C1 segment of cervical spinal cord (tissue), 14 donors: ENCODE measurements around the gene NAMPT.
"Not testable (repeated sequence)": the region's sequence is repeated elsewhere in the genome, so short reads cannot be mapped to it uniquely, and the experiment has no call there.

Source experiments
- DNase-seq, 14 donors: peaks; one replicate each; lab custom pipeline; 2025; lab: John Stamatoyannopoulos, UW

NAMPT gene

DNA sequence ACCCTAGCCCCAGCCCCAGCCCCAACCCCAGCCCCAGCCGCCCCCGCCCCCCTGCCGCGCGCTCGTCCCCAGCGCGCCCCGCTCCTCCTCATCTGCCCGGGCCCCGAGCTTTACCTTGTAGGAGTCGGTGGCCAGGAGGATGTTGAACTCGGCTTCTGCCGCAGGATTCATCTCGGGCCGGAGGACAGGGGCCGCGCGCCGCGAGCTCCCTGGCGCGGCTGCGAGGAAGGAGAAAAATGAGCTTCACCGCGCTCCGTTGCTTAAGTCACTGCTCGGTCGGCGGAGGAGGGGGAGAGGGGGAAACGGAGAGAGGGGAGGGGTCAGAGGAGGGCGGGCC, at the start of gene NAMPT:
Gene NAMPT, minus strand, starts transcription at position 270 of the 337 bp plus-strand sequence. Its CDS starts 99 bp downstream, at position 171.
- DNase-seq: no peak

DNA sequence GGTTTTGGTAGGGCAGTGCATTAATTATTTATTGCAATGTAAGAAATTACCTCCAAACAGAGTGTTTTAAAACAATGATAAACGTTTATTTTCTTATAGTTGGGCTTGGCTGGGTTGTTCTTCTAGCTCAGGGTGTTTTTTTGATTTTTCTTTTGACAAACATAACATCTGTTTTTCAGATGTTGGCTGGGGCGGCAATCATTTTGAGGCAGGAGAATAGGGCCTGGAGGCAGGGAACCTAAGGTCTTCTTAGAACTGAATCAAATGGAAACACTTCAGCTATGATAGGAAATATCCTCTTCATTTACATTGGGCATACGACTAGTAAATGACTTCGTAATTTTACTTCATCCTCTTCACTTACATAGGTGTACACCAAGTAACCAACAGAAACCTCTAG, 47.4 kb upstream of the NAMPT start:
- DNase-seq: no peak

DNA sequence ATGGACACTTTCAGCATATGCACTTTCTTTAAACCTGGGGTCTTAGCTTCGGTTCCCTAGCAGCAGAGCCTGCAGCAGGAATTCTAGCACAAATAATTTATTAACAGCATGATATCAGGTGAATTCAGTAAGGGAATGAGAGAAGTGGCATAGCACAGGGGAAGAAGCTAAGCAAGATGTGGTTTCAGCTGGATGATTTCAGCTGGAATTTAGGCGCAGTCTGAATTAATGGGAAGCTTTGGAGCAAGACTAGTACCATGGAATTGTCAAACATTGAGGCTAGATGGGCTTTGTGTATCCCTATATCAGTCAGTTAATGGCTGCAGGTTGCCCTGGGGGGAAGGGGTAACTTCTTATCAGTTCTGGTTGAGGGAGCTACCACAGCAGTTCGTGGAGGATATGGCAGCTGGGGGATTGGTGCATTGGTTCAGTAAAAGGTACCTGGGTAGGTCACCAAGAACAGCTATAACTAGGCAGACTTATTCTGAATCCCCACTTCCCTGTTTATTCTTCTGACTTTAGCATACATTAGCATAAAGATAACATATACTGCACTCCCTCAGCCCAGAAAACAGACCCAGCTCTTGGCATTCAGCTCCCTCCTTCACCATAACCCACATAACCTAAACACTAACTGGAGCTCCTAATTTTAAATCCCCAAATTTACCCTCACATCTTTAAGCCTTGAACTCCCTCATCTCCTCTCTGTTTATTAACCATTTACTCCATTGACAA, 46.8 kb upstream of the NAMPT start:
- no peak for DNase-seq

DNA sequence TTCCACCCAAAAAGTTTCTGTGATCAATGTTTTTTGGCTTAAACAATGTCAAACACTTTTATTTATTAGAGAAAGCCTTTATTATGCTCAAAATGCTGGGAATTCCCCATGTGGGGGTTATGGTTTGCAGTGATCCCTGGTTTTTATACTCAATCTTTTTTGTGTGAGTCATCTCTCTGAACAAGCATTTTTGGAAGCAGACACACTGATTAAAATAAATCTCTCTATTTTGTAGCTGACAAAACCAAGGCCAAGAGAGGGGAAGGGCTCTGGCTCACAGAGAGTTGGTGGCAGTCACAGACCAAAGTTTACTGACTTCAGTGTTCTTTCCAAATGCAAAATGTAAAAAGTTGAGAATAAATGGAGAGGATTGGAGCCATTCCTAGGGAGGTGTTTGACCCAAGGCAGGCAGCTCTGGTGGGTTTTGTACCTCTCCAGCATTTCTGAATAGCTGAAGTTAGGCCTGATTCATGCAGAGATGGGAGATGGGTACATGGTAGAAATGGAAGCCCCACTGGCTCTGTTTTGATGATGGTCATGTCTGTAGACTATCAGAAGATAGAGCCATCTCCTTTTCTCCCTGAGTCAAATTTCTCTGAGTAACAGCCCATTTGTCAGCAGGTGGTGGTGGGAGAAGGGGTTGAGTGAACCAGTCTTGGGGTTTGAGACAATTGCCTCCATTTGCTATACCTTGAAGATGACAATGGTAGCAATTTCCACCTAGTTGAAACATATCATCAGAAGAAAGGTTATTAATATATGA, 45.4 kb upstream of the NAMPT start:
- peak in 2 of 14 donors; percentile 8 to 11 for DNase-seq

DNA sequence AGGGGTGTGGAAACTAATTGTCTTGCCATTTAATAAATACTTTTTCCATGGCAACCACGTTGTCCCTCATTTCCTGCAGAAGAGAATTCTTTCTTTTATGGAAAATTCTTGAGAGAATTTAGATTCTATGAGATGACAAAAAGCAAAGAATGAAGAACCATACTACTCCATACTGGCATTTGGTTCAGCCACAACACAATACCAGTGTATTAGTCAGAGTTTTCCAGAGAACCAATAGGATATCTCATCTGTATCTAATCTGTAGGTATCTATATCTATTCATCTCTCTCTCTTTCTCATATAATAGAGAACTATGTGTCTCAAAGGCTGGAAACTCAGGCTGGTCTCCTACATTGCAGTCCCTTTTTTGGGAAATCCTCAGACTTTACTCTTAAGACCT, 44.6 kb upstream of the NAMPT start:
- DNase-seq: no peak

DNA sequence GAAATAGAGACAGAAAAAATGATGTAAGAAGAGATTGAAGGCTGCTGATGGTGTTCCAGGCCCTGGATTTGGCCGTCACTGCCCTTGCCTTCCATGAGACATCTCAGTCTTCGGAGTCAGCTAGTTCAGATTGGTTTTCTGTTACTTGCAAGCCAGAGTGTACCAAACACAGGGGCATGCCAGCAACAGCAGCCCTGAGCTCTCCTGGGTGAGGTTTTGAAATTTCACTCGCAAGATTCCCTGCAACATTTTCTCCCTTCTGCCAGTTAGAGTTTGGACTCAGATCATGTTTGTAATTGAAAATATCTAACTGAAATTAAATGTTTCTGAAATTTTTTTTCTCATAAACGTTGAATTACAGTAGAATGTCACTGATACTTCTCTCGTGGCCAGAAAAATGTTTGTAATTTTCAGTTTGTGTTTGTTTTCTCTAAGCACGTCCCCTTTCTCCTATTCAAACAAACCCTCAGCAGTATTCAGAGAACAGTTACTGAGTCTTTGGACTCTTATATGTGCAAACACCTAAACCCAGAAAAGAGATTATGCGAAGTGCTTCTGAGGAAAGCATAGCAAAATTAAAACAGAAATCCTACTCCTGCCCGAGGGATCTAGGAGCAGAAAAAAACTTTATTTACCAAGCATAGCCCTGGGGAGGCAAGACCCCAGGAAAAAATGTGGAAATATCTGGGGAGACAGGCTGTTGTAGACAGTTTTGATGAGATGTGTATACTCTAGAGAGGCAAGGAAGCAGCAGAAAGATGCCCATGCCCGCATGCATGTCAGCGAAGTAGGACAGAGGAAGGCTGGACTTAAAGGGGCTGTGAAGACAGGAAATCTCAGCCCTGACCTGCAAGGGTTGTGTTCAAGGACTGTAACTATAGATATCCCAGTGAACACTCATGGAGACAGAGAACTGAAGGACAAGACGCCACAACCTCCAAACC, 43.0 kb upstream of the NAMPT start:
- no peak for DNase-seq

DNA sequence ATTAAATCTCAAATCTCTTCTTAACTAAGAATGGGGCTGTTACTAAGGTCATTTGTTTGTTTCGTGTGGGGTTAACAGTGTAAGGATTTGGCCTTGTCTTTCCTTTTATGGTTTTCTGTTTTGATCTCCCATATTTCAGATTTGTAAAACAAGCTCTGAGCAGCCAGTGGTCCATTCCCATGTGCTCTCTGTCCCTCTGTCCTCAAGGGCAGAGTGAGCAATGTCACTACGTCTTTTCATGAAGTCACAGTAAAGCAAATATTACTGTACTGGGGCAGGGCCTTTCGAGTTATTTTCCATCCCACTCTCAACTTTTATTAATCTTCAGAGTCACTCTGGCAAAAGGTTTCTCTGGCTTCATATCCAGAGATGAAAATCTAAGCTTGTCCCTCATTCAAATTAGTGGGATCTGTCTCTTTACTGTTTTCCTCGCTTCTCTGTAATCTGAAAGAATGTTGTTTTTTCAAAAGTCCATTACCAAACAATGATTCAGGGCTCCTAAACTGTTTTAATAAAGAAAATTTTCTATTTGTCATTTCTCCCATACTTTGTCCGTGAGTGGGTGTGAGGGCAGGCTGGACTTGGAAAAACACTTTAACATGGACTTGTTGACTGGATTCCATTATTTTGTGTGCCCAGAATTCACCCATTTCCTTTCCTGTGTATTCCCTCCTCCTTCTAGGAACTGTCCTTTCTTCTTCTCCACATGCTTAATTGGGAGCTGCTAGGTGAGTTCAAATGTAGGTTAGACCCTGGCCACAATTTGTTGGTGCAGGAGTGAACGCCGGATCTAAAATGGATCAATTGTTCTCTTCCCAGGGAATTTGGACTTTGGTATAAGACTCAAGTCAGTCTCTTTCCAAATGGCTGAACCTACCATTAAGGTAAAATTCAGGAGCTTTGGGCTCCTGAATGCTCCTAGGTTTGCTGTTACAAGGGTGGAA, 42.1 kb upstream of the NAMPT start:
- no peak for DNase-seq

DNA sequence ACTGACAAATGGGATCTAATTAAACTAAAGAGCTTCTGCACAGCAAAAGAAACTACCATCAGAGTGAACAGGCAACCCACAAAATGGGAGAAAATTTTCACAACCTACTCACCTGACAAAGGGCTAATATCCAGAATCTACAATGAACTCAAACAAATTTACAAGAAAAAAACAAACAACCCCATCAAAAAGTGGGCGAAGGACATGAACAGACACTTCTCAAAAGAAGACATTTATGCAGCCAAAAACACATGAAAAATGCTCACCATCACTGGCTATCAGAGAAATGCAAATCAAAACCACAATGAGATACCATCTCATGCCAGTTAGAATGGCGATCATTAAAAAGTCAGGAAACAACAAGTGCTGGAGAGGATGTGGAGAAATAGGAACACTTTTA, 39.7 kb upstream of the NAMPT start:
- DNase-seq: not testable (repeated sequence)

DNA sequence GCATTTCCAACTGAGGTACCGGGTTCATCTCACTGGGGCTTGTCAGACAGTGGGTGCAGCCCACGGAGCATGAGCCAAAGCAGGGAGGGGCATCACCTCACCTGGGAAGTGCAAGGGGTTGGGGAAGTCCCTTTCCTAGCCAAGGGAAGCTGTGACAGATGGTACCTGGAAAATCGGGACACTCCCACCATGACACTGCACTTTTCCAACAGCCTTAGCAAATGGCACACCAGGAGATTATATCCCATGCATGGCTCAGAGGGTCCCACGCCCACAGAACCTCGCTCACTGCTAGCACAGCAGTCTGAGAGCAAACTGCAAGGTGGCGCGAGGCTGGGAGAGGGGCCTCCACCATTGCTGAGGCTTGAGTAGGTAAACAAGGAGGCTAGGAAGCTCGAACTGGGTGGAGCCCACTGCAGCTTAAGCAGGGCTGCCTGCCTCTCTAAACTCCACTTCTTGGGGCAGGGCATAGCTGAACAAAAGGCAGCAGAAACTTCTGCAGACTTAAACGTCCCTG, 35.5 kb upstream of the NAMPT start:
- DNase-seq: not testable (repeated sequence)

DNA sequence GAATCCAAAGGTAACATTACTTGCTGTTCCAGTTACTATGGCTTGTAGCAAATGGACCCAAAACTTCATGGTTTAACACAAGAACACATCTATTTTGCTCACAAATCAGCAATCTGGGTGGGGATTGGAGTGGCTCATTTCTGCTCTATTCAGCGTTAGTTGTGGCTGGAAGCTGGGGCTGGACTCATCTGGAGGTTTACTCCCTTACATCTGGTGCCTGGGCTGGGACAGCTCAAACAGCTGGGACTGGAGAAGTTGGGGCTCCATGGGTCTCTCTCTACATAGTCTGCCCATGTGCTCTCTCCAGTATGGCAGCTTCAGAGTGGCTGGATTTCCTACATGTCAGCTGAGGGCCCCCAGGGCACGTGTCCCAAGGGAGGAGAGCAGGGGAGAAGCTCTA, 33.7 kb upstream of the NAMPT start:
- no peak for DNase-seq

DNA sequence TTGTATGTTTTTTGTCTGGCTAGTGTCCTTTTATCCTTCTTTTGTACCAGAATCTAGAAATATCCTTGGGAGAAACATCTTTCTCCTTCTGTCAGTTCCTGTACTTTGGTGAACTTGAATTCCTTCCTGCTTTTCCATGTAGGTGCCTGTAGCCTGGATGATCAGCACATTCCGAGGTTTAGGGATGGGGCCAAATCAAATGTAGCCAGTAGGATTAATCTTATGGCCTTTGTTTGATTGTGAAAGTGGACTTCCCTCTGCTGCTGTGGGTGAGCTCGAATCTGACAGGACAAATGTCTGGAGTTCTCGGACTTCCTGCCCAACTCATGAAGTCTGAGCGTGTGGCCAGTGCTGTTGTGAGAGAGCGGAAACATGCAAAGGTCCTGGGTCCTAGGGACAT, 33.2 kb upstream of the NAMPT start:
- no peak for DNase-seq

DNA sequence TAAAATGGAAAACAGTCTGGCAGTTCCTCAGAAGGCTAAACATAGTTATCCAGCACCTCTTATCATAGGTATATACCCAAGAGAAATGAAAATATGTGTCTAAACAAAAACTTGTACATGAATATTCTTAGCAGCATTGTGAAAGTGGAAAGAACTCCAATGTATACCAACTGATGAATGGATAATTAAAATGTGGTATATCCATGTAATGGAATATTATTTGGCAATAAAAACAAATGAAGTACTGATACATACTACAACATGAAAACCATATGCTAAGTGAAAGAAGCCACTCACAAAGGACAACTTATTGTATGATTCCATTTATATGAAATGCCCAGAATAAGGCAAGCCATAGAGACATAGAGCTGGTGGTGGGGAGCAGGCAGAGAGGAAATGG, 32.2 kb upstream of the NAMPT start:
- DNase-seq: no peak

DNA sequence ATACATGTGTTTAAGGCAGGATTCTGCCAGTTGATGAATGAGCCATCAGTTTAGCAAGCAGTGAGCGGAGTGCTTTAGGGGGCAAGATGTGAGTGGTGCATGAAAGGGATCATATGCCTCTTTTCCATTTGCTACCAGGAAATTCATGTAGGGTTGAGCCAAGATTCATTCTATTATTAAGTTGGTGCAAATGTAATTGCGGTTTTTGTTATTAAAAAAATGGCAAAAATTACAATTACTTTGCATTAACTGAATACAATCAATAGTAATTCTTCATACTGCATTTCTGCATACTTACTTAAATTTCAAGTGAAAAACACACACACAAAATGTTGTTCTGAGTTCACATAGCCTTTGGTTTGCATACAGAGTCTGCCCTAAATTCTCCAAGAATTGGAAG, 30.1 kb upstream of the NAMPT start:
- DNase-seq: no peak

DNA sequence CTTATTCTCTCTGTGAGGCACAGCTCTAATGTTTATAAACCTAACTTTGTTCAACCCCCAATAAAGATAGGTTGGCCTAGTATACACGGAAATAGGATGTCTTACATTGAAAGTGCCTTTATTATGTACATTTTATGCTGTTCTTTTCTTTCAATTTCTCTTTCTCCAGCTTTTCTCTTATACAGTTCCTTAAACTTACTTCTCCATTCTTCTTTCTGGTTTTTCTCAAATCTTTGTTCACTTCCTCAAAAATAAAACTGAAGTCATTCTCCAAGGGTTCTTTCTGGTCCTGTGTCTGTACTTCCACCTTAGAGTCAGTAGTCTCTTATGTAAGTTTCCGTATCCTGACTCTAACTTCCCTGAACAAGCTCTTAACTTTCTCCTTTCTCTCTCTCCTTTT, 29.2 kb upstream of the NAMPT start:
- DNase-seq: no peak

DNA sequence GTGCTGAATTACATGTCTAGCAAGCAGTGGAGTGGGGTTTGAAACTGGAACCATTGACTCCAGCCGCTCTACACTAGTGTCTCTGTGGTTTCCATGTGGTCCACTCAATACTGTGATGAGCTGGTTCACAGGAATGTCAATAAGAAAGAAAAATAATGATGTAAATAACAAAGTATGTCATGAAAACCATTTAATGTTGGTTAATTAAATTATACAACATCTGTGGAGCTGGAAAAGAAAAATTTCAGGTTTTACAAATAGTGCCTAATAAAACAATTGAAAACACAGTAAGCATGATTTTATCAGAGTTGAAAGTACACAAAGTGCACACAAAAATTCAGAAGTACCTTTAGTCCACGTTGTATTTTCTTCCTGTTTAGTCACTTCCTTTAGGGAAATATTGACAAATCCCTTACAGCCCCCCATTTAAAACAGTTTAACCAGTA, 28.7 kb upstream of the NAMPT start:
- no peak for DNase-seq

DNA sequence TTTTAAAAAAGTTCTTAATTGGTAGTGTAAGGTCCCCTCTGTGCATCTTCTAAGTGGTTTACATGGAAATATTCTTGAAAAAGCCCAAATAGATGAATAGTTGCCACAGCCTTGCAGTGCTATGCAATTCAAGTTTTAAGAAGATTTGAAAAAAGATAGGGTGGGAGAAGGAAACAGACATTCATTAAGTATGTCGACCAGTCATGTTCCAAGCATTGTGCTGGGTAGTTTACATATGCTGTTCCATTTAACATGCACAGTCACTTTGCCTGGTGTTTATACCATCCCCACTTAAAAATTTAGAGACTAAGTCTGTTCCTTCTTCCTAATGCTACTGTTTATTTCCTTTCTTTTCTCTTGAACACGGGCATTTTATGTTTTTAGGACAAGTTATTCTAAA, 28.1 kb upstream of the NAMPT start:
- DNase-seq: no peak

DNA sequence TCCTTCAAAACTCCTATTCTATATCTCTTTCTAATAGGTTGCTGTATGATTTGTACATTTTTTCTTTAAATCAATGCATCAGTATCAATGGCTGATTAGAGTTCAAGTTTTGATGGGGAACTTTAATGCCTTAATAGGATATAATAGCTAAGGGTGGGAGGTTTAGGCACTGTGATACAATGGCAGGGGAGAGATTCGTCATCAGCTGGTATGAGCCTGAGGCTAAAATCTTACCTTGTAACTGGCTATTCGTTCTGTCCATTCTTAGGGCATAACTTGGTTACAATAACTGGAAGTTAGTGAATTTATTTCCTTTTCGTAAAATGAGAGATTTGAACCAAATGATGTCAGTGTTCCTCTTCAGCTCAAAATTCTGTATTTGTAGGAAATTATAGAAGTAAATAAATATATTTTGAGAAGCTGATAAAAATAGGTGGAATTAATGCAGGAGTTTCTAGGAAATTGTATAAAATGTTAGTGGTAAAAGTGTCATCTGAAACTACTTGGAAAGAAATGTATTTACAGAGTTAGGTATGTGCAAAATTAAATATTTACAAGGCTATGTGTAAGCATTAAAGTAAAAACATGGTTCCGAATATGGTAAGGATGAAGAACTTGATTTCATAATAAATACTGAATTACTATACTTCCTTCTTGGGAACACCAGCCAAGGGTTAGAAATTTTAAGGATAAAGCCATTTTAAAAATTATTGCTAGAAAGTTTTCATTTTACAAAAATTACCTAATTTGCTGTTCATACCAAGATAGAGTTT, 27.5 kb upstream of the NAMPT start:
- DNase-seq: no peak

DNA sequence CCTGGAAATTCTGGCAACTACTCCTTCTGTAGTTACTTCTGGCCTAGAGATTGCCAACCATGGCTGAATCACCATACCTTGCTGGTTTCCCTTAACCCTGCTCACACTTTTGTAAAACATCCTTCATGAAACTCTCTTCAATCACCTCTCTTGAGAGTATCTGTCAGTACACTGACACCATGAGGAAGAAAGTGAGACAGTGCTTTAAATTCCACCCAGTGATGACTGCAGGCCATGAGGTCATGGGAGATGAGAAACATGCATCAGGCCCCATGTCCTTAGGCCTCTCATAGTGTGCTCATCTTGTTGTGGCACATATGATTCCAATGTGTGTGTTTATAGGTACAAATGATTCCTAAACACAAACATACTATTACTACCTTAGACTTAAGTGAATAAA, 24.6 kb upstream of the NAMPT start:
- DNase-seq: no peak

DNA sequence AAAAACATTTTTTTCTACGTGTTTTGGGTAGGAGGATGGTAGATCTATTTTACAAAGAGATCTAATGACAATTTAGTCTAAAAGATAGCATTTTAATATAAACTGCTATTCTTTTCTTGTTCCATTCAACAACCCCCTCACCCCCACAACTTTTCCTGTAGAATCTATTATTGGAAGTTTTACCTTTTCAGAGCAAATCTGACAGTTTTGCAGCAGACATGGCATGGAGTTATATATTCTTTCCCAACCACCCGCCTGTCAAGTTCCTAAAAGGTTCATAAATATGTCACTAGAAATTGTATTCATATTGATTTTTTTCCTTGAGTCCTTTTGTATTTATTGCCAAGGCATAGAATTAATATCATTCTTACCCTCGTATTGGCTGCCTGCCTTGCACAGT, 21.5 kb upstream of the NAMPT start:
- DNase-seq: no peak

DNA sequence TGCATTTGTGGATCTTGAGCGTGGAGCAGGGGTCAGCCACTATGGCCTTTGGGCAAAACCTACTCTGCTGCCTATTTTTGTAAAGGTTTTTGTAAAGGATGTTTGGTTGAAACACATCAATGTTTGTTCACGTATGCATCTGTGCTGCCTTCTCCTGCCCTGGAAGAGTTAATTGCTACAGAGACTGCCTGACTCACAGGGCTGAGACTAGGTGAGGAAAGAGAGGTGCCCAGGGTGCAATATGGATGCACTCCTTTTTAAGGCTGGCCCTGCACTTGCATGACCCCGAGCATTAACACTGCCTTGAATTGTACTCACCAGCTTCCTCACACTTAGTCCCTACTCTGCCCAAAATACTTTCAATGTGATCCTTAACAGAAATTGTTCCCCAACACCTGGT, 20.9 kb upstream of the NAMPT start:
- DNase-seq: no peak
